H9 (cell line): ENCODE results near the gene FCHSD2. TPM values are rescaled to one million over a fixed set of nuclear protein-coding genes. Genes with fewer than 3 reads are reported as not detected.

Experiments used
- DNase-seq: peaks from one replicate; pipeline ENCODE4 v3.0.0-alpha.2; 2017
- H2AFZ ChIP-seq: one replicate; pipeline ENCODE4 v1.6.1; 2013; ENCODE audit warnings: mild to moderate bottlenecking, low read length, control low read depth, moderate library complexity
- H2AK5ac ChIP-seq: 2 replicates; pipeline ENCODE4 v1.6.1; 2013; ENCODE audit warnings: low read length, control low read depth, mixed read lengths; ENCODE audit not compliant: insufficient read length
- H2BK120ac ChIP-seq: one replicate; pipeline ENCODE4 v1.6.1; 2013; ENCODE audit warnings: low read depth, mild to moderate bottlenecking, low read length, control low read depth, inconsistent platforms; ENCODE audit not compliant: poor library complexity, severe bottlenecking
- H2BK12ac ChIP-seq: 2 replicates; pipeline ENCODE4 v1.6.1; 2013; ENCODE audit warnings: low read length, control low read depth, mixed read lengths, low read depth; ENCODE audit not compliant: insufficient read length
- H2BK15ac ChIP-seq: 2 replicates; pipeline ENCODE4 v1.6.1; 2013; ENCODE audit warnings: low read depth, low read length, control low read depth
- H2BK20ac ChIP-seq: one replicate; pipeline ENCODE4 v1.6.1; 2013; ENCODE audit warnings: low read depth, mild to moderate bottlenecking, low read length, control low read depth, inconsistent platforms; ENCODE audit not compliant: poor library complexity, severe bottlenecking
- H2BK5ac ChIP-seq: 2 replicates; pipeline ENCODE4 v1.6.1; 2013; ENCODE audit warnings: low read length, control low read depth, mixed read lengths; ENCODE audit not compliant: insufficient read length
- H3K14ac ChIP-seq: 2 replicates; pipeline ENCODE4 v1.6.1; 2013; ENCODE audit warnings: low read length, control low read depth; ENCODE audit not compliant: insufficient read depth
- H3K18ac ChIP-seq: 2 replicates; pipeline ENCODE4 v1.6.1; 2013; ENCODE audit warnings: low read depth, mild to moderate bottlenecking, mixed read lengths, low read length, control low read depth; ENCODE audit not compliant: insufficient read length
- H3K23ac ChIP-seq: 2 replicates; pipeline ENCODE4 v1.6.1; 2013; ENCODE audit warnings: low read length, control low read depth, mixed read lengths, low read depth; ENCODE audit not compliant: insufficient read length
- H3K23me2 ChIP-seq: 2 replicates; pipeline ENCODE4 v1.6.1; 2013; ENCODE audit warnings: low read depth, mild to moderate bottlenecking, mixed read lengths, low read length, control low read depth; ENCODE audit not compliant: insufficient read length, poor library complexity, severe bottlenecking
- H3K27ac ChIP-seq: 2 replicates; pipeline ENCODE4 v1.5.1; 2013; ENCODE audit warnings: low read length, control low read depth, mixed read lengths, low read depth; ENCODE audit not compliant: insufficient read length
- H3K27me3 ChIP-seq: 2 replicates; pipeline ENCODE4 v1.6.1; 2013; ENCODE audit warnings: low read length, control low read depth, inconsistent platforms; ENCODE audit not compliant: insufficient read depth
- H3K4ac ChIP-seq: 2 replicates; pipeline ENCODE4 v1.6.1; 2013; ENCODE audit warnings: low read depth, mild to moderate bottlenecking, control low read depth, inconsistent platforms, low read length, moderate library complexity
- H3K4me1 ChIP-seq: 2 replicates; pipeline ENCODE4 v1.6.1; 2013; ENCODE audit warnings: low read length, control low read depth, inconsistent platforms; ENCODE audit not compliant: insufficient read depth
- H3K4me2 ChIP-seq: 2 replicates; pipeline ENCODE4 v1.6.1; 2013; ENCODE audit warnings: low read length, control low read depth, mixed read lengths; ENCODE audit not compliant: insufficient read length, insufficient read depth
- H3K56ac ChIP-seq: 2 replicates; pipeline ENCODE4 v1.6.1; 2013; ENCODE audit warnings: low read depth, mild to moderate bottlenecking, mixed read lengths, low read length, control low read depth; ENCODE audit not compliant: insufficient read length
- H3K79me1 ChIP-seq: 2 replicates; pipeline ENCODE4 v1.6.1; 2013; ENCODE audit warnings: low read depth, mild to moderate bottlenecking, moderate library complexity, low read length, control low read depth, inconsistent platforms; ENCODE audit not compliant: insufficient read depth, poor library complexity, severe bottlenecking
- H3K79me2 ChIP-seq: 2 replicates; pipeline ENCODE4 v1.6.1; 2013; ENCODE audit warnings: low read length, control low read depth, inconsistent platforms; ENCODE audit not compliant: insufficient read depth
- H3K9ac ChIP-seq: 2 replicates; pipeline ENCODE4 v1.6.1; 2013; ENCODE audit warnings: low read length, control low read depth, mixed read lengths; ENCODE audit not compliant: insufficient read length; ENCODE audit errors: extremely low read depth
- H3K9me3 ChIP-seq: one replicate; pipeline ENCODE4 v1.6.1; 2013; ENCODE audit warnings: low read depth, low read length, inconsistent platforms; ENCODE audit not compliant: control insufficient read depth
- H3T11ph ChIP-seq: one replicate; pipeline ENCODE4 v1.6.1; 2013; ENCODE audit warnings: mild to moderate bottlenecking, low read length, control low read depth, inconsistent platforms
- H4K20me1 ChIP-seq: one replicate; pipeline ENCODE4 v1.6.1; 2013; ENCODE audit not compliant: control insufficient read depth, insufficient read length, insufficient read depth
- H4K5ac ChIP-seq: 2 replicates; pipeline ENCODE4 v1.6.1; 2013; ENCODE audit warnings: low read depth, mild to moderate bottlenecking, mixed read lengths, low read length, control low read depth; ENCODE audit not compliant: insufficient read length
- H4K8ac ChIP-seq: replicated peaks from 2 replicates; pipeline ENCODE4 v1.6.1; 2013; ENCODE audit warnings: low read length, control low read depth, mixed read lengths, low read depth; ENCODE audit not compliant: insufficient read length
- H4K91ac ChIP-seq: 2 replicates; pipeline ENCODE4 v1.6.1; 2013; ENCODE audit warnings: low read depth, mild to moderate bottlenecking, moderate library complexity, mixed read lengths, low read length, control low read depth; ENCODE audit not compliant: insufficient read length
- H3K27ac Mint-ChIP-seq, 3 experiments: 2 replicates in 2 of 3; 3 replicates in 1 of 3; pipeline ENCODE4 v1.8.0; 2020 to 2021; ENCODE audit warnings: mixed read lengths in 3 of 3, mild to moderate bottlenecking in 1 of 3, moderate library complexity in 1 of 3
- H3K27me3 Mint-ChIP-seq: 2 replicates; pipeline ENCODE4 v1.8.0; 2021; ENCODE audit warnings: low read depth, mild to moderate bottlenecking, moderate library complexity, mixed read lengths
- H3K36me3 Mint-ChIP-seq, 3 experiments: 2 replicates in 2 of 3; 3 replicates in 1 of 3; pipeline ENCODE4 v1.8.0; 2020 to 2021; ENCODE audit warnings: low read depth in 3 of 3, mixed read lengths in 3 of 3; ENCODE audit not compliant: insufficient read depth in 1 of 3
- H3K4me1 Mint-ChIP-seq, 2 experiments: 2 replicates each; pipeline ENCODE4 v1.8.0; 2020; ENCODE audit warnings: mixed read lengths in 2 of 2
- H3K4me3 Mint-ChIP-seq, 2 experiments: 2 replicates in 1 of 2; 3 replicates in 1 of 2; pipeline ENCODE4 v1.8.0; 2020 to 2021; ENCODE audit warnings: mild to moderate bottlenecking in 2 of 2, mixed read lengths in 2 of 2, moderate library complexity in 1 of 2
- H3K9me3 Mint-ChIP-seq, 2 experiments: 2 replicates in 1 of 2; 3 replicates in 1 of 2; pipeline ENCODE4 v1.8.0; 2020; ENCODE audit warnings: mild to moderate bottlenecking in 2 of 2, mixed read lengths in 2 of 2, moderate library complexity in 1 of 2
- CTCF ChIP-seq: fragments of 200-600 bp; sonication (generic); conservative IDR thresholded peaks from 3 replicates; pipeline ENCODE4 v1.8.0; 2021; ENCODE audit warnings: antibody characterized with exemption, mild to moderate bottlenecking
- WGBS: extraction: QIAGEN DNeasy Blood & Tissue Kit; methylation state at CpG from one replicate; pipeline ENCODE4 v1.1.7; 2013; ENCODE audit warnings: missing lambda C conversion rate, low lambda C conversion rate, mixed read lengths; ENCODE audit not compliant: insufficient read length; ENCODE audit errors: extremely low coverage; 5-methylcytosine and 5-hydroxymethylcytosine counted together
- total RNA-seq: library from RNA; stranded (reverse); gene quantifications from 2 replicates; pipeline ENCODE4 v1.2.1, GENCODE V29; 2021

Gene FCHSD2
- total RNA-seq, 1 experiment from 2014 or later, result 17.8 TPM

- Histone ChIP-seq H3K23me2 (peaks cover 15% of the 10 kb centered on the region), H3K4me1 (no peaks in the 10 kb centered on the region), H3K27me3 (no peaks in the 10 kb centered on the region; the same call in 1 of the 2 replicates), H2AK5ac (no peak overlapping the region), H3K9me3 (no peaks in the 10 kb centered on the region), H3T11ph (no peak overlapping the region), H3K27ac (no peak overlapping the region), H2BK20ac (no peak overlapping the region), H3K79me2 (no peaks in the 10 kb centered on the region), H3K23ac (no peak overlapping the region), H3K4ac (no peak overlapping the region), H3K4me2 (peak overlapping the region; percentile 68), H2AFZ (no peak overlapping the region), H3K14ac (no peak overlapping the region), H3K9ac (no peak overlapping the region), H3K18ac (no peak overlapping the region), H3K79me1 (no peaks in the 10 kb centered on the region), H3K56ac (no peak overlapping the region), H2BK15ac (no peak overlapping the region), H4K20me1 (no peaks in the 10 kb centered on the region), H4K91ac (no peak overlapping the region), H2BK120ac (no peak overlapping the region), H4K8ac (no peak overlapping the region), H2BK5ac (no peak overlapping the region), H2BK12ac (no peak overlapping the region), H4K5ac (no peak overlapping the region)
- no peaks in the 10 kb centered on the region; a peak in 1 of 5 replicates for H3K9me3 Mint-ChIP-seq
- H3K4me1 Mint-ChIP-seq, result peaks cover 26 to 27% of the 10 kb centered on the region in 2 experiments
- peak overlapping the region; percentile 88 to 92 for H3K4me3 Mint-ChIP-seq
- peaks cover 0 to 24% (median 15%) of the 10 kb centered on the region in 3 experiments; a peak in 4 of 7 replicates for H3K36me3 Mint-ChIP-seq
- H3K27me3 Mint-ChIP-seq, result peaks cover 13% of the 10 kb centered on the region
- no peak for TF ChIP-seq CTCF
- peak; percentile 36 for DNase-seq
- WGBS, result no CpG with 5 or more reads among the region's 26 CpGs
- no peak overlapping the region for H3K27ac Mint-ChIP-seq
Observed at GRCh38 chr11:73140213-73141030, 1.7 kb downstream of the FCHSD2 start.
